ENCODE data around the gene RLIM.

The RLIM gene

GRCh38 chrX:74579597-74580198, 34.7 kb downstream of the RLIM start:
- H3K27me3 ChIP-seq (ENCODE audit: control insufficient read depth, insufficient read depth, low read length), result no peaks in the 10 kb centered on the region
- no peaks in the 10 kb centered on the region for H3K36me3 ChIP-seq (ENCODE audit: control insufficient read depth, low read depth, low read length)
- H3K4me1 ChIP-seq (ENCODE audit: control insufficient read depth, low read depth, low read length), result no peaks in the 10 kb centered on the region

GRCh38 chrX:74578137-74578536, 36.3 kb downstream of the RLIM start:
- H3K27me3 ChIP-seq (ENCODE audit: control insufficient read depth, insufficient read depth, low read length), result no peaks in the 10 kb centered on the region
- no peaks in the 10 kb centered on the region for H3K4me1 ChIP-seq (ENCODE audit: control insufficient read depth, low read depth, low read length)
- H3K9ac ChIP-seq (ENCODE audit: low read length), result no peak overlapping the region
- peaks cover 3% of the 10 kb centered on the region for H3K9me3 ChIP-seq (ENCODE audit: control insufficient read depth, low read depth, low read length)
- H3K27ac ChIP-seq (ENCODE audit: low read length), result no peak overlapping the region
- no peak overlapping the region for H3K4me3 ChIP-seq (ENCODE audit: low read length)
- H3K36me3 ChIP-seq (ENCODE audit: control insufficient read depth, low read depth, low read length), result no peaks in the 10 kb centered on the region

More at GRCh38 chrX:74579597-74580198, 34.7 kb downstream of the RLIM start:
- Histone ChIP-seq H3K9ac (ENCODE audit: low read length) (no peak overlapping the region), H3K9me3 (ENCODE audit: control insufficient read depth, low read depth, low read length) (peaks cover 10% of the 10 kb centered on the region), H3K4me3 (ENCODE audit: low read length) (no peak overlapping the region), H3K27ac (ENCODE audit: low read length) (no peak overlapping the region)

GRCh38 chrX:74557378-74557777, 57.0 kb downstream of the RLIM start:
- H3K4me3 ChIP-seq (ENCODE audit: low read length), result no peak overlapping the region
- no peak overlapping the region for H3K27ac ChIP-seq (ENCODE audit: low read length)
- H3K4me1 ChIP-seq (ENCODE audit: control insufficient read depth, low read depth, low read length), result no peaks in the 10 kb centered on the region
- peaks cover 21% of the 10 kb centered on the region for H3K9me3 ChIP-seq (ENCODE audit: control insufficient read depth, low read depth, low read length)
- H3K9ac ChIP-seq (ENCODE audit: low read length), result no peak overlapping the region
- H3K27me3 ChIP-seq (ENCODE audit: control insufficient read depth, insufficient read depth, low read length), result no peaks in the 10 kb centered on the region
- no peaks in the 10 kb centered on the region for H3K36me3 ChIP-seq (ENCODE audit: control insufficient read depth, low read depth, low read length)

GRCh38 chrX:74551934-74552333, 62.5 kb downstream of the RLIM start:
- Histone ChIP-seq H3K4me3 (ENCODE audit: low read length) (no peak overlapping the region), H3K4me1 (ENCODE audit: control insufficient read depth, low read depth, low read length) (no peaks in the 10 kb centered on the region), H3K9ac (ENCODE audit: low read length) (no peak overlapping the region), H3K27me3 (ENCODE audit: control insufficient read depth, insufficient read depth, low read length) (no peaks in the 10 kb centered on the region), H3K9me3 (ENCODE audit: control insufficient read depth, low read depth, low read length) (peaks cover 15% of the 10 kb centered on the region), H3K27ac (ENCODE audit: low read length) (no peak overlapping the region), H3K36me3 (ENCODE audit: control insufficient read depth, low read depth, low read length) (no peaks in the 10 kb centered on the region)

GRCh38 chrX:74550295-74550802, 64.1 kb downstream of the RLIM start:
- Histone ChIP-seq H3K9ac (ENCODE audit: low read length) (no peak overlapping the region), H3K4me3 (ENCODE audit: low read length) (no peak overlapping the region), H3K27ac (ENCODE audit: low read length) (no peak overlapping the region), H3K4me1 (ENCODE audit: control insufficient read depth, low read depth, low read length) (no peaks in the 10 kb centered on the region), H3K36me3 (ENCODE audit: control insufficient read depth, low read depth, low read length) (no peaks in the 10 kb centered on the region), H3K9me3 (ENCODE audit: control insufficient read depth, low read depth, low read length) (peaks cover 12% of the 10 kb centered on the region), H3K27me3 (ENCODE audit: control insufficient read depth, insufficient read depth, low read length) (no peaks in the 10 kb centered on the region)

GRCh38 chrX:74546984-74547383, 67.4 kb downstream of the RLIM start:
- Histone ChIP-seq H3K27ac (ENCODE audit: low read length) (no peak overlapping the region), H3K36me3 (ENCODE audit: control insufficient read depth, low read depth, low read length) (no peaks in the 10 kb centered on the region), H3K4me1 (ENCODE audit: control insufficient read depth, low read depth, low read length) (no peaks in the 10 kb centered on the region), H3K4me3 (ENCODE audit: low read length) (no peak overlapping the region), H3K9ac (ENCODE audit: low read length) (no peak overlapping the region), H3K27me3 (ENCODE audit: control insufficient read depth, insufficient read depth, low read length) (no peaks in the 10 kb centered on the region), H3K9me3 (ENCODE audit: control insufficient read depth, low read depth, low read length) (peaks cover 2% of the 10 kb centered on the region)

GRCh38 chrX:74545880-74546523, 68.4 kb downstream of the RLIM start:
- Histone ChIP-seq H3K27ac (ENCODE audit: low read length) (no peak overlapping the region), H3K9ac (ENCODE audit: low read length) (no peak overlapping the region), H3K4me1 (ENCODE audit: control insufficient read depth, low read depth, low read length) (no peaks in the 10 kb centered on the region), H3K9me3 (ENCODE audit: control insufficient read depth, low read depth, low read length) (peaks cover 3% of the 10 kb centered on the region), H3K27me3 (ENCODE audit: control insufficient read depth, insufficient read depth, low read length) (no peaks in the 10 kb centered on the region), H3K36me3 (ENCODE audit: control insufficient read depth, low read depth, low read length) (no peaks in the 10 kb centered on the region), H3K4me3 (ENCODE audit: low read length) (no peak overlapping the region)

GRCh38 chrX:74540635-74541249, 73.7 kb downstream of the RLIM start:
- Histone ChIP-seq H3K36me3 (ENCODE audit: control insufficient read depth, low read depth, low read length) (no peaks in the 10 kb centered on the region), H3K27me3 (ENCODE audit: control insufficient read depth, insufficient read depth, low read length) (peaks cover 9% of the 10 kb centered on the region), H3K9ac (ENCODE audit: low read length) (no peak overlapping the region), H3K27ac (ENCODE audit: low read length) (no peak overlapping the region), H3K9me3 (ENCODE audit: control insufficient read depth, low read depth, low read length) (peaks cover 5% of the 10 kb centered on the region), H3K4me1 (ENCODE audit: control insufficient read depth, low read depth, low read length) (peaks cover 6% of the 10 kb centered on the region), H3K4me3 (ENCODE audit: low read length) (no peak overlapping the region)

- Histone ChIP-seq H3K36me3 (ENCODE audit: control insufficient read depth, low read depth, low read length) (no peaks in the 10 kb centered on the region), H3K27ac (ENCODE audit: low read length) (no peak overlapping the region), H3K9me3 (ENCODE audit: control insufficient read depth, low read depth, low read length) (peaks cover 5% of the 10 kb centered on the region), H3K27me3 (ENCODE audit: control insufficient read depth, insufficient read depth, low read length) (peaks cover 9% of the 10 kb centered on the region), H3K4me1 (ENCODE audit: control insufficient read depth, low read depth, low read length) (peaks cover 6% of the 10 kb centered on the region), H3K9ac (ENCODE audit: low read length) (peak overlapping the region; percentile 30), H3K4me3 (ENCODE audit: low read length) (peak overlapping the region; percentile 53)
Observed at GRCh38 chrX:74536832-74537371, 77.5 kb downstream of the RLIM start.

GRCh38 chrX:74536152-74536831, 78.1 kb downstream of the RLIM start:
- H3K9ac ChIP-seq (ENCODE audit: low read length), result peak overlapping the region; percentile 30
- H3K4me1 ChIP-seq (ENCODE audit: control insufficient read depth, low read depth, low read length), result peaks cover 6% of the 10 kb centered on the region
- H3K36me3 ChIP-seq (ENCODE audit: control insufficient read depth, low read depth, low read length), result no peaks in the 10 kb centered on the region
- peaks cover 9% of the 10 kb centered on the region for H3K27me3 ChIP-seq (ENCODE audit: control insufficient read depth, insufficient read depth, low read length)
- H3K4me3 ChIP-seq (ENCODE audit: low read length), result peak overlapping the region; percentile 53
- peaks cover 5% of the 10 kb centered on the region for H3K9me3 ChIP-seq (ENCODE audit: control insufficient read depth, low read depth, low read length)
- no peak overlapping the region for H3K27ac ChIP-seq (ENCODE audit: low read length)

GRCh38 chrX:74535408-74536151, 78.8 kb downstream of the RLIM start:
- no peak overlapping the region for H3K9ac ChIP-seq (ENCODE audit: low read length)

More at GRCh38 chrX:74535408-74536151, 78.8 kb downstream of the RLIM start:
- Histone ChIP-seq H3K27ac (ENCODE audit: low read length) (no peak overlapping the region), H3K4me1 (ENCODE audit: control insufficient read depth, low read depth, low read length) (peaks cover 6% of the 10 kb centered on the region), H3K27me3 (ENCODE audit: control insufficient read depth, insufficient read depth, low read length) (peaks cover 9% of the 10 kb centered on the region), H3K4me3 (ENCODE audit: low read length) (peak overlapping the region; percentile 53), H3K9me3 (ENCODE audit: control insufficient read depth, low read depth, low read length) (no peaks in the 10 kb centered on the region), H3K36me3 (ENCODE audit: control insufficient read depth, low read depth, low read length) (no peaks in the 10 kb centered on the region)
